WTC11 (cell line): ENCODE measurements around the gene VSTM2B. TPM values are rescaled to one million over a fixed set of nuclear protein-coding genes. Genes with fewer than 3 reads are reported as not detected.
"Not testable (repeated sequence)": the region's sequence is repeated elsewhere in the genome, so short reads cannot be mapped to it uniquely, and the experiment has no call there.

Source experiments
- ATAC-seq: fragments of 200-7000 bp; cut with Tn5 transposase; 2 replicates; pipeline ENCODE4 v1.10.0; 2021; ENCODE audit warnings: mild to moderate bottlenecking, moderate library complexity
- CTCF ChIA-PET: fragments of 300-600 bp; sonication (Branson Sonifier 250); formaldehyde crosslinking; loops from one replicate; lab custom pipeline; 2021; ENCODE audit warnings: antibody characterized with exemption; lab: Charles Lee
- POLR2A ChIA-PET: fragments of 350-600 bp; sonication (Branson Sonifier 250); formaldehyde crosslinking; loops from one replicate; lab custom pipeline; 2021; ENCODE audit warnings: antibody characterized with exemption; lab: Charles Lee
- DNase-seq: peaks from one replicate; pipeline ENCODE4 v3.0.0; 2021; ENCODE audit warnings: low spot score
- H3K27ac Mint-ChIP-seq: 2 replicates; pipeline ENCODE4 v1.8.0; 2021; ENCODE audit warnings: mixed read lengths
- H3K27me3 Mint-ChIP-seq: 2 replicates; pipeline ENCODE4 v1.8.0; 2021; ENCODE audit warnings: low read depth, mild to moderate bottlenecking, moderate library complexity, mixed read lengths
- H3K36me3 Mint-ChIP-seq: 2 replicates; pipeline ENCODE4 v1.8.0; 2021; ENCODE audit warnings: mixed read lengths
- H3K4me1 Mint-ChIP-seq: 2 replicates; pipeline ENCODE4 v1.8.0; 2022; ENCODE audit warnings: mixed read lengths
- H3K4me3 Mint-ChIP-seq: 2 replicates; pipeline ENCODE4 v1.8.0; 2021; ENCODE audit warnings: mild to moderate bottlenecking, moderate library complexity, mixed read lengths
- H3K9me3 Mint-ChIP-seq: 2 replicates; pipeline ENCODE4 v1.8.0; 2021; ENCODE audit warnings: mixed read lengths
- CREM ChIP-seq: sonication (generic); formaldehyde crosslinking; IDR thresholded peaks from 2 replicates; pipeline ENCODE4 v1.8.1; 2022; ENCODE audit warnings: mild to moderate bottlenecking, missing genetic modification reagents, moderate library complexity
- EMX1 ChIP-seq: fragments of 250-450 bp; sonication (Bioruptor Pico); IDR thresholded peaks from 2 replicates; pipeline ENCODE4 v1.8.0; 2021; ENCODE audit warnings: mild to moderate bottlenecking
- ETV6 ChIP-seq: sonication (generic); formaldehyde crosslinking; IDR thresholded peaks from 2 replicates; pipeline ENCODE4 v1.8.1; 2022; ENCODE audit warnings: mild to moderate bottlenecking, missing genetic modification reagents
- FOXJ3 ChIP-seq: sonication (generic); formaldehyde crosslinking; IDR thresholded peaks from 2 replicates; pipeline ENCODE4 v1.9.0; 2021; ENCODE audit warnings: missing genetic modification reagents, mild to moderate bottlenecking, borderline replicate concordance
- GRHL2 ChIP-seq: fragments of 250-450 bp; sonication (Bioruptor Pico); IDR thresholded peaks from 2 replicates; pipeline ENCODE4 v1.8.0; 2022; ENCODE audit warnings: mild to moderate bottlenecking, moderate library complexity; ENCODE audit not compliant: insufficient replicate concordance, severe bottlenecking
- GTF2I ChIP-seq: fragments of 250-450 bp; sonication (Bioruptor Pico); conservative IDR thresholded peaks from 2 replicates; pipeline ENCODE4 v1.4.0; 2021; ENCODE audit warnings: mild to moderate bottlenecking
- JAZF1 ChIP-seq: fragments of 250-450 bp; sonication (Bioruptor Pico); IDR thresholded peaks from 2 replicates; pipeline ENCODE4 v1.9.0; 2021; ENCODE audit warnings: moderate library complexity, mild to moderate bottlenecking, inconsistent platforms
- JUN ChIP-seq: sonication (generic); formaldehyde crosslinking; IDR thresholded peaks from 2 replicates; pipeline ENCODE4 v1.8.0; 2023; ENCODE audit warnings: mild to moderate bottlenecking, missing genetic modification reagents
- NFATC4 ChIP-seq: fragments of 250-450 bp; sonication (Bioruptor Pico); IDR thresholded peaks from 2 replicates; pipeline ENCODE4 v1.9.0; 2021; ENCODE audit warnings: mild to moderate bottlenecking
- NFYB ChIP-seq: sonication (generic); formaldehyde crosslinking; conservative IDR thresholded peaks from 2 replicates; pipeline ENCODE4 v1.8.0; 2022; ENCODE audit warnings: low read depth, missing genetic modification reagents
- NR1H2 ChIP-seq: sonication (generic); formaldehyde crosslinking; IDR thresholded peaks from 2 replicates; pipeline ENCODE4 v1.9.0; 2021; ENCODE audit warnings: mild to moderate bottlenecking, moderate library complexity, missing genetic modification reagents
- OVOL2 ChIP-seq: fragments of 250-450 bp; sonication (Bioruptor Pico); IDR thresholded peaks from 2 replicates; pipeline ENCODE4 v1.9.0; 2021; ENCODE audit warnings: mild to moderate bottlenecking, borderline replicate concordance
- TP53 ChIP-seq: sonication (generic); formaldehyde crosslinking; IDR thresholded peaks from 2 replicates; pipeline ENCODE4 v1.8.1; 2023; ENCODE audit warnings: mild to moderate bottlenecking, missing genetic modification reagents
- ZNF263 ChIP-seq: sonication (generic); formaldehyde crosslinking; IDR thresholded peaks from 2 replicates; pipeline ENCODE4 v1.8.1; 2022; ENCODE audit warnings: low read depth, mild to moderate bottlenecking, moderate library complexity, missing genetic modification reagents
- total RNA-seq: library from RNA; stranded (reverse); gene quantifications from 3 replicates; pipeline ENCODE4 v1.2.3, GENCODE V29; 2021
- TF ChIP-seq, protein P1 (sequence below): sonication (generic); formaldehyde crosslinking; IDR thresholded peaks from 2 replicates; pipeline ENCODE4 v1.8.0; 2022; ENCODE audit warnings: mild to moderate bottlenecking, missing genetic modification reagents
- TF ChIP-seq, protein P2 (sequence below): sonication (generic); formaldehyde crosslinking; IDR thresholded peaks from 2 replicates; pipeline ENCODE4 v1.8.1; 2023; ENCODE audit warnings: mild to moderate bottlenecking, missing genetic modification reagents
- TF ChIP-seq, protein P3 (sequence below): fragments of 250-450 bp; sonication (Bioruptor Pico); IDR thresholded peaks from 2 replicates; pipeline ENCODE4 v2.1.2; 2022; ENCODE audit warnings: mild to moderate bottlenecking, moderate library complexity
- TF ChIP-seq, protein P4 (sequence below): sonication (generic); formaldehyde crosslinking; IDR thresholded peaks from 2 replicates; pipeline ENCODE4 v1.8.1; 2022; ENCODE audit warnings: mild to moderate bottlenecking, missing genetic modification reagents, moderate library complexity, borderline replicate concordance
- TF ChIP-seq, protein P5 (sequence below): sonication (generic); formaldehyde crosslinking; IDR thresholded peaks from 2 replicates; pipeline ENCODE4 v1.8.0; 2022; ENCODE audit warnings: mild to moderate bottlenecking, missing genetic modification reagents
- TF ChIP-seq, protein P6 (sequence below): fragments of 250-450 bp; sonication (Bioruptor Pico); IDR thresholded peaks from 2 replicates; pipeline ENCODE4 v1.8.0; 2021; ENCODE audit warnings: mild to moderate bottlenecking
- TF ChIP-seq, protein P7 (sequence below): sonication (generic); formaldehyde crosslinking; IDR thresholded peaks from 2 replicates; pipeline ENCODE4 v1.8.1; 2022; ENCODE audit warnings: missing genetic modification reagents, borderline replicate concordance

VSTM2B gene
- total RNA-seq, 1 experiment from 2014 or later, result 3.2 TPM

DNA sequence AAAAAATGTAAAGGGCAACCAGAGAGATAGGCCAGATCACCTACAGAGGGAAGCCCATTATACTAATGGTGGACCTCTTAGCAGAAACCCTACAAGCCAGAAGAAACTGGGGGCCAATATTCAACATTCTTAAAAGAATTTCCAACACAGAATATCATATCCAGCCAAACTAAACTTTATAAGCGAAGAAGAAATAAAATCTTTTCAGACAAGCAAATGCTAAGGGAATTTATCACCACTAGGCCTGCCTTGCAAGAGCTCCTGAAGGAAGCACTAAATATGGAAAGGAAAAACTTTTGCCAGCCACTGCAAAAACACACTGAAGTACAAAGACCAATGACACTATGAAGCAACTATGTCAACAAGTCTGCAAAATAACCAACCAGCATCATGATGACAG, 28.4 kb downstream of the VSTM2B start (continued):
- TF ChIP-seq NFATC4 (CRISPR knock-in tag) (no peak), NFYB (CRISPR knock-in tag) (no peak), TP53 (CRISPR knock-in tag) (no peak)
- TF ChIP-seq, protein P1, sequence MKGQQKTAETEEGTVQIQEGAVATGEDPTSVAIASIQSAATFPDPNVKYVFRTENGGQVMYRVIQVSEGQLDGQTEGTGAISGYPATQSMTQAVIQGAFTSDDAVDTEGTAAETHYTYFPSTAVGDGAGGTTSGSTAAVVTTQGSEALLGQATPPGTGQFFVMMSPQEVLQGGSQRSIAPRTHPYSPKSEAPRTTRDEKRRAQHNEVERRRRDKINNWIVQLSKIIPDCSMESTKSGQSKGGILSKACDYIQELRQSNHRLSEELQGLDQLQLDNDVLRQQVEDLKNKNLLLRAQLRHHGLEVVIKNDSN, result no peak

DNA sequence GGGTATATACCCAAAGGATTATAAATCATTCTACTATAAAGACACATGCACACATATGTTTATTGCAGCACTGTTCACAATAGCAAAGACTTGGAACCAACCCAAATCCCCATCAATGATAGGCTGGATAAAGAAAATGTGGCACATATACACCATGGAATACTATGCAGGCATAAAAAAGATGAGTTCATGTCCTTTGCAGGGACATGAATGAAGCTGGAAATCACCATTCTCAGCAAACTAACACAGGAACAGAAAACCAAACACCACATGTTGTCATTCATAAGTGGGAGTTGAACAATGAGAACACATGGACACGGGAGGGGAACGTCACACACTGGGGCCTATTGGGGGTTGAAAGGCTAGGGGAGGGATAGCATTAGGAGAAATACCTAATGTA, 33.3 kb downstream of the VSTM2B start:
- peaks cover 29% of the 10 kb centered on the region for H3K27me3 Mint-ChIP-seq
- POLR2A ChIA-PET, ATAC-seq, H3K27ac Mint-ChIP-seq, DNase-seq, CTCF ChIA-PET, H3K4me3 Mint-ChIP-seq, H3K4me1 Mint-ChIP-seq: not testable (repeated sequence)
- H3K36me3 Mint-ChIP-seq, result peaks cover 24% of the 10 kb centered on the region
- H3K9me3 Mint-ChIP-seq, result peaks cover 58% of the 10 kb centered on the region

DNA sequence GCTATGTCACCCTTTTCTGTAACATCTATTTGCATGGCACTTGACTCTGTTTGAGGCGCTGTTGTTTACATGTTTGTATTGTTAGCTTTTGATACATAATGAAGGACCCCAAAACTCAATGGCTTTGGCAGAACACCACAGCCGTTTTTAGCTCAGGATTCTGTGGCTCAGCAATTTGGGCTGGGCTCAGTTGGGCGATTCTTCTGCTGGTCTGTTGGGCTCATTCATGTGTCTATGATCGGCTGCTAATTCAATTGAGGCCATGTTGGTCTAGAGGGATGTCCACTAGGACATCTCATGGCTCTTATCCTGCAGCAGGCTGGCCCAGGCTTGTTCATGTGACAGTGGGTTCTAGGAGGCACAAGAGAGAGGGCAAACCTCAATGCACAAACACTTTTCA, 33.9 kb downstream of the VSTM2B start:
- peaks cover 19% of the 10 kb centered on the region for H3K36me3 Mint-ChIP-seq
- no peak overlapping the region for H3K4me3 Mint-ChIP-seq
- H3K9me3 Mint-ChIP-seq, result peaks cover 52% of the 10 kb centered on the region
- POLR2A ChIA-PET, result no interaction called here
- ATAC-seq (no peak), DNase-seq (no peak)
- H3K27me3 Mint-ChIP-seq, result peaks cover 23% of the 10 kb centered on the region
- no peak for TF ChIP-seq ETV6 (CRISPR knock-in tag)
- TF ChIP-seq FOXJ3 (CRISPR knock-in tag), result no peak
- TF ChIP-seq, protein P2, sequence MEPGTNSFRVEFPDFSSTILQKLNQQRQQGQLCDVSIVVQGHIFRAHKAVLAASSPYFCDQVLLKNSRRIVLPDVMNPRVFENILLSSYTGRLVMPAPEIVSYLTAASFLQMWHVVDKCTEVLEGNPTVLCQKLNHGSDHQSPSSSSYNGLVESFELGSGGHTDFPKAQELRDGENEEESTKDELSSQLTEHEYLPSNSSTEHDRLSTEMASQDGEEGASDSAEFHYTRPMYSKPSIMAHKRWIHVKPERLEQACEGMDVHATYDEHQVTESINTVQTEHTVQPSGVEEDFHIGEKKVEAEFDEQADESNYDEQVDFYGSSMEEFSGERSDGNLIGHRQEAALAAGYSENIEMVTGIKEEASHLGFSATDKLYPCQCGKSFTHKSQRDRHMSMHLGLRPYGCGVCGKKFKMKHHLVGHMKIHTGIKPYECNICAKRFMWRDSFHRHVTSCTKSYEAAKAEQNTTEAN (CRISPR knock-in tag), result no peak
- no peak for TF ChIP-seq OVOL2 (CRISPR knock-in tag)
- TF ChIP-seq JUN (CRISPR knock-in tag), result no peak
- no peak for TF ChIP-seq ZNF263 (CRISPR knock-in tag)
- no peak for TF ChIP-seq EMX1 (CRISPR knock-in tag)
- TF ChIP-seq GTF2I (CRISPR knock-in tag), result no peak
- TF ChIP-seq, protein P3, sequence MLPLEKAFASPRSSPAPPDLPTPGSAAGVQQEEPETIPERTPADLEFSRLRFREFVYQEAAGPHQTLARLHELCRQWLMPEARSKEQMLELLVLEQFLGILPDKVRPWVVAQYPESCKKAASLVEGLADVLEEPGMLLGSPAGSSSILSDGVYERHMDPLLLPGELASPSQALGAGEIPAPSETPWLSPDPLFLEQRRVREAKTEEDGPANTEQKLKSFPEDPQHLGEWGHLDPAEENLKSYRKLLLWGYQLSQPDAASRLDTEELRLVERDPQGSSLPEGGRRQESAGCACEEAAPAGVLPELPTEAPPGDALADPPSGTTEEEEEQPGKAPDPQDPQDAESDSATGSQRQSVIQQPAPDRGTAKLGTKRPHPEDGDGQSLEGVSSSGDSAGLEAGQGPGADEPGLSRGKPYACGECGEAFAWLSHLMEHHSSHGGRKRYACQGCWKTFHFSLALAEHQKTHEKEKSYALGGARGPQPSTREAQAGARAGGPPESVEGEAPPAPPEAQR (CRISPR knock-in tag), result no peak
- TF ChIP-seq, protein P4, sequence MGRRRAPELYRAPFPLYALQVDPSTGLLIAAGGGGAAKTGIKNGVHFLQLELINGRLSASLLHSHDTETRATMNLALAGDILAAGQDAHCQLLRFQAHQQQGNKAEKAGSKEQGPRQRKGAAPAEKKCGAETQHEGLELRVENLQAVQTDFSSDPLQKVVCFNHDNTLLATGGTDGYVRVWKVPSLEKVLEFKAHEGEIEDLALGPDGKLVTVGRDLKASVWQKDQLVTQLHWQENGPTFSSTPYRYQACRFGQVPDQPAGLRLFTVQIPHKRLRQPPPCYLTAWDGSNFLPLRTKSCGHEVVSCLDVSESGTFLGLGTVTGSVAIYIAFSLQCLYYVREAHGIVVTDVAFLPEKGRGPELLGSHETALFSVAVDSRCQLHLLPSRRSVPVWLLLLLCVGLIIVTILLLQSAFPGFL (CRISPR knock-in tag), result no peak
- no peak for TF ChIP-seq JAZF1 (CRISPR knock-in tag)
- TF ChIP-seq, protein P5, sequence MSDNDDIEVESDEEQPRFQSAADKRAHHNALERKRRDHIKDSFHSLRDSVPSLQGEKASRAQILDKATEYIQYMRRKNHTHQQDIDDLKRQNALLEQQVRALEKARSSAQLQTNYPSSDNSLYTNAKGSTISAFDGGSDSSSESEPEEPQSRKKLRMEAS, result no peak
- TF ChIP-seq, protein P6, sequence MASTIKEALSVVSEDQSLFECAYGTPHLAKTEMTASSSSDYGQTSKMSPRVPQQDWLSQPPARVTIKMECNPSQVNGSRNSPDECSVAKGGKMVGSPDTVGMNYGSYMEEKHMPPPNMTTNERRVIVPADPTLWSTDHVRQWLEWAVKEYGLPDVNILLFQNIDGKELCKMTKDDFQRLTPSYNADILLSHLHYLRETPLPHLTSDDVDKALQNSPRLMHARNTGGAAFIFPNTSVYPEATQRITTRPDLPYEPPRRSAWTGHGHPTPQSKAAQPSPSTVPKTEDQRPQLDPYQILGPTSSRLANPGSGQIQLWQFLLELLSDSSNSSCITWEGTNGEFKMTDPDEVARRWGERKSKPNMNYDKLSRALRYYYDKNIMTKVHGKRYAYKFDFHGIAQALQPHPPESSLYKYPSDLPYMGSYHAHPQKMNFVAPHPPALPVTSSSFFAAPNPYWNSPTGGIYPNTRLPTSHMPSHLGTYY (CRISPR knock-in tag), result no peak
- no peak for TF ChIP-seq CREM (CRISPR knock-in tag)
- TF ChIP-seq NR1H2, result no peak
- no peak for TF ChIP-seq GRHL2 (CRISPR knock-in tag)
- TF ChIP-seq, protein P7, sequence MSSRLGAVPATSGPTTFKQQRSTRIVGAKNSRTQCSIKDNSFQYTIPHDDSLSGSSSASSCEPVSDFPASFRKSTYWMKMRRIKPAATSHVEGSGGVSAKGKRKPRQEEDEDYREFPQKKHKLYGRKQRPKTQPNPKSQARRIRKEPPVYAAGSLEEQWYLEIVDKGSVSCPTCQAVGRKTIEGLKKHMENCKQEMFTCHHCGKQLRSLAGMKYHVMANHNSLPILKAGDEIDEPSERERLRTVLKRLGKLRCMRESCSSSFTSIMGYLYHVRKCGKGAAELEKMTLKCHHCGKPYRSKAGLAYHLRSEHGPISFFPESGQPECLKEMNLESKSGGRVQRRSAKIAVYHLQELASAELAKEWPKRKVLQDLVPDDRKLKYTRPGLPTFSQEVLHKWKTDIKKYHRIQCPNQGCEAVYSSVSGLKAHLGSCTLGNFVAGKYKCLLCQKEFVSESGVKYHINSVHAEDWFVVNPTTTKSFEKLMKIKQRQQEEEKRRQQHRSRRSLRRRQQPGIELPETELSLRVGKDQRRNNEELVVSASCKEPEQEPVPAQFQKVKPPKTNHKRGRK (CRISPR knock-in tag), result no peak
- H3K4me1 Mint-ChIP-seq, result no peaks in the 10 kb centered on the region
- CTCF ChIA-PET, result no interaction called here
- no peak overlapping the region for H3K27ac Mint-ChIP-seq
